ENCODE results near the gene ANKH. TPM values are rescaled to one million over a fixed set of nuclear protein-coding genes. Genes with fewer than 3 reads are reported as not detected.
A peak's percentile ranks its signal among the peaks of the same experiment; 100 is the strongest.
"Not testable (repeated sequence)": the region's sequence is repeated elsewhere in the genome, so short reads cannot be mapped to it uniquely, and the experiment has no call there.

Gene ANKH
- total RNA-seq, 1 experiment from 2014 or later, result 5.2 TPM

- DNase-seq, result peak; percentile 7 to 24
- Histone ChIP-seq H3K9me3 (replicated peaks) (no peaks in the 10 kb centered on the region), H3K27ac (no peak overlapping the region), H3K4me1 (0 out of 2 replicates have a peak, but pooled peaks cover 5% of the 10 kb centered on the region), H3K27me3 (no peaks in the 10 kb centered on the region), H3K4me3 (no peak overlapping the region), H3K36me3 (no peaks in the 10 kb centered on the region)
These were observed 57.8 kb downstream of the ANKH start for GRCh38 chr5:14813747-14814146.

- H3K4me3 ChIP-seq, result no peak overlapping the region
- H3K27me3 ChIP-seq, result no peaks in the 10 kb centered on the region
- H3K4me1 ChIP-seq, result 0 out of 2 replicates have a peak, but pooled peaks cover 5% of the 10 kb centered on the region
- no peak overlapping the region for H3K27ac ChIP-seq
- DNase-seq, result no peak
- no peaks in the 10 kb centered on the region for H3K9me3 ChIP-seq (replicated peaks)
- no peaks in the 10 kb centered on the region for H3K36me3 ChIP-seq
These were observed 59.4 kb downstream of the ANKH start for GRCh38 chr5:14812166-14812565.

GRCh38 chr5:14810928-14811572, 60.5 kb downstream of the ANKH start:
- Histone ChIP-seq H3K4me3 (no peak overlapping the region), H3K27me3 (no peaks in the 10 kb centered on the region), H3K36me3 (no peaks in the 10 kb centered on the region), H3K9me3 (replicated peaks) (no peaks in the 10 kb centered on the region), H3K27ac (no peak overlapping the region), H3K4me1 (0 out of 2 replicates have a peak, but pooled peaks cover 5% of the 10 kb centered on the region)
- DNase-seq, result no peak

- H3K36me3 ChIP-seq, result no peaks in the 10 kb centered on the region
- no peak overlapping the region for H3K27ac ChIP-seq
- DNase-seq, result no peak
- H3K27me3 ChIP-seq, result no peaks in the 10 kb centered on the region
- H3K9me3 ChIP-seq (replicated peaks), result no peaks in the 10 kb centered on the region
- 0 out of 2 replicates have a peak, but pooled peaks cover 5% of the 10 kb centered on the region for H3K4me1 ChIP-seq
- no peak overlapping the region for H3K4me3 ChIP-seq
These were observed 61.3 kb downstream of the ANKH start for GRCh38 chr5:14810282-14810681.

- peak; percentile 44 to 53 for DNase-seq
- Histone ChIP-seq H3K36me3 (no peaks in the 10 kb centered on the region), H3K27ac (0 out of 2 replicates have a peak overlapping the region, but pooled peaks have one; percentile 32), H3K9me3 (replicated peaks) (no peaks in the 10 kb centered on the region), H3K4me1 (0 out of 2 replicates have a peak, but pooled peaks cover 5% of the 10 kb centered on the region), H3K4me3 (no peak overlapping the region), H3K27me3 (no peaks in the 10 kb centered on the region)
These were observed 62.0 kb downstream of the ANKH start for GRCh38 chr5:14809369-14810155.

GRCh38 chr5:14807471-14807870, 64.1 kb downstream of the ANKH start:
- Histone ChIP-seq H3K4me3 (no peak overlapping the region), H3K4me1 (0 out of 2 replicates have a peak, but pooled peaks cover 3% of the 10 kb centered on the region), H3K36me3 (no peaks in the 10 kb centered on the region), H3K27ac (no peak overlapping the region), H3K27me3 (no peaks in the 10 kb centered on the region), H3K9me3 (replicated peaks) (no peaks in the 10 kb centered on the region)
- DNase-seq, result no peak

- Histone ChIP-seq H3K36me3 (no peaks in the 10 kb centered on the region), H3K9me3 (replicated peaks) (no peaks in the 10 kb centered on the region), H3K4me3 (no peak overlapping the region), H3K27ac (no peak overlapping the region), H3K4me1 (0 out of 2 replicates have a peak, but pooled peaks cover 3% of the 10 kb centered on the region), H3K27me3 (no peaks in the 10 kb centered on the region)
- no peak for DNase-seq
These were observed 65.1 kb downstream of the ANKH start for GRCh38 chr5:14806456-14806855.

- H3K36me3 ChIP-seq, result no peaks in the 10 kb centered on the region
- DNase-seq, result no peak
- no peak overlapping the region for H3K27ac ChIP-seq
- no peak overlapping the region for H3K4me3 ChIP-seq
- no peaks in the 10 kb centered on the region for H3K4me1 ChIP-seq
- H3K9me3 ChIP-seq (replicated peaks), result no peaks in the 10 kb centered on the region
- no peaks in the 10 kb centered on the region for H3K27me3 ChIP-seq
These were observed 69.0 kb downstream of the ANKH start for GRCh38 chr5:14802541-14802940.

- H3K36me3 ChIP-seq, result no peaks in the 10 kb centered on the region
- no peak for DNase-seq
- H3K27me3 ChIP-seq, result no peaks in the 10 kb centered on the region
- no peaks in the 10 kb centered on the region for H3K9me3 ChIP-seq (replicated peaks)
- H3K4me3 ChIP-seq, result no peak overlapping the region
- H3K4me1 ChIP-seq, result no peaks in the 10 kb centered on the region
- H3K27ac ChIP-seq, result no peak overlapping the region
These were observed 69.8 kb downstream of the ANKH start for GRCh38 chr5:14801792-14802191.

GRCh38 chr5:14797385-14797784, 74.2 kb downstream of the ANKH start:
- not testable (repeated sequence) for H3K4me3 ChIP-seq; DNase-seq; H3K9me3 ChIP-seq (replicated peaks); H3K27me3 ChIP-seq; H3K36me3 ChIP-seq; H3K27ac ChIP-seq; H3K4me1 ChIP-seq

- H3K36me3 ChIP-seq, result no peaks in the 10 kb centered on the region
- H3K4me1 ChIP-seq, result no peaks in the 10 kb centered on the region
- no peaks in the 10 kb centered on the region for H3K27me3 ChIP-seq
- H3K4me3 ChIP-seq, result no peak overlapping the region
- no peak overlapping the region for H3K27ac ChIP-seq
- DNase-seq, result no peak
- no peaks in the 10 kb centered on the region for H3K9me3 ChIP-seq (replicated peaks)
These were observed 76.9 kb downstream of the ANKH start for GRCh38 chr5:14794583-14795230.

- no peaks in the 10 kb centered on the region for H3K4me1 ChIP-seq
- H3K27me3 ChIP-seq, result no peaks in the 10 kb centered on the region
- H3K36me3 ChIP-seq, result no peaks in the 10 kb centered on the region
- no peaks in the 10 kb centered on the region for H3K9me3 ChIP-seq (replicated peaks)
- H3K27ac ChIP-seq, result no peak overlapping the region
- H3K4me3 ChIP-seq, result no peak overlapping the region
- DNase-seq, result no peak
These were observed 77.7 kb downstream of the ANKH start for GRCh38 chr5:14793851-14794250.

- Histone ChIP-seq H3K27ac (no peak overlapping the region), H3K4me1 (no peaks in the 10 kb centered on the region), H3K9me3 (replicated peaks) (no peaks in the 10 kb centered on the region), H3K36me3 (no peaks in the 10 kb centered on the region), H3K4me3 (no peak overlapping the region), H3K27me3 (no peaks in the 10 kb centered on the region)
- no peak for DNase-seq
These were observed 80.7 kb downstream of the ANKH start for GRCh38 chr5:14790911-14791310.

GRCh38 chr5:14790220-14790619, 81.4 kb downstream of the ANKH start:
- no peaks in the 10 kb centered on the region for H3K36me3 ChIP-seq
- no peaks in the 10 kb centered on the region for H3K27me3 ChIP-seq
- no peak overlapping the region for H3K4me3 ChIP-seq
- no peaks in the 10 kb centered on the region for H3K9me3 ChIP-seq (replicated peaks)
- DNase-seq, result no peak
- H3K4me1 ChIP-seq, result no peaks in the 10 kb centered on the region
- no peak overlapping the region for H3K27ac ChIP-seq

Data from SJCRH30 (cell line).